Measurements from ENCODE around the gene TTLL10. TPM values are rescaled to one million over a fixed set of nuclear protein-coding genes. Genes with fewer than 3 reads are reported as not detected.
A peak's percentile ranks its signal among the peaks of the same experiment; 100 is the strongest.

The TTLL10 gene
- total and polyA plus RNA-seq, 2 of the 4 experiments (the other 2 are of a cell fraction): not detected

- Histone ChIP-seq H3K14ac (replicated peaks; ENCODE audit: low read depth, low read length) (no peak overlapping the region), H3K9me1 (ENCODE audit: insufficient read depth, low read length) (no peaks in the 10 kb centered on the region), H3K36me3 (ENCODE audit: control insufficient read depth, insufficient read depth, low read length) (peaks cover 10% of the 10 kb centered on the region), H3K4me2 (ENCODE audit: low read depth, low read length) (no peak overlapping the region), H3K23ac (ENCODE audit: low read depth, low read length) (no peak overlapping the region), H3K27me3 (ENCODE audit: control insufficient read depth, insufficient read depth, low read length) (no peaks in the 10 kb centered on the region), H2BK20ac (ENCODE audit: low read depth, low read length) (no peak overlapping the region), H3K27ac (ENCODE audit: insufficient read depth, low read length) (no peak overlapping the region), H3K4me3 (ENCODE audit: insufficient read depth, low read depth, low read length) (no peak overlapping the region), H2BK120ac (ENCODE audit: low read depth, low read length) (no peak overlapping the region), H2AFZ (replicated peaks; ENCODE audit: low read length, poor library complexity) (peak overlapping the region; percentile 21), H4K5ac (ENCODE audit: low read depth, low read length) (no peak overlapping the region), H3K9me3 (ENCODE audit: control insufficient read depth, insufficient read depth, low read length) (no peaks in the 10 kb centered on the region), H2AK5ac (ENCODE audit: low read depth, low read length) (no peak overlapping the region), H4K20me1 (ENCODE audit: insufficient read depth, low read length) (peaks cover 8% of the 10 kb centered on the region), H3K79me1 (ENCODE audit: low read depth in 1 of 2, low read length in 2 of 2) (0 out of 4 replicates have a peak, but pooled peaks cover 0 to 5% of the 10 kb centered on the region in 2 experiments), H2AK9ac (replicated peaks; ENCODE audit: low read depth, low read length, poor library complexity) (peak overlapping the region; percentile 24), H2BK15ac (ENCODE audit: low read depth, low read length) (no peak overlapping the region), H3K56ac (ENCODE audit: extremely low read depth, insufficient read depth, low read length) (no peak overlapping the region), H3K9ac (ENCODE audit: low read depth, low read length) (no peak overlapping the region), H2BK5ac (ENCODE audit: low read depth, low read length, poor library complexity, severe bottlenecking) (no peak overlapping the region), H3K18ac (ENCODE audit: low read depth, low read length) (no peak overlapping the region), H4K91ac (ENCODE audit: insufficient read depth, low read depth, low read length) (no peak overlapping the region), H3K4ac (ENCODE audit: low read depth, low read length) (no peak overlapping the region), H4K8ac (ENCODE audit: low read depth in 2 of 2, low read length in 2 of 2) (no peak overlapping the region), H3K4me1 (ENCODE audit: control insufficient read depth, insufficient read depth, low read length) (peaks cover 9% of the 10 kb centered on the region)
- ChIA-PET POLR2A (ENCODE audit: unreplicated experiment) (no interaction called here), CTCF (no interaction called here)
- 87% methylated on average over 12 of the region's 28 CpGs; no CpG with 5 or more reads in 1 of the 2 experiments for WGBS, 2 experiments (ENCODE audit: extremely low coverage in 2 of 2, insufficient read length in 1 of 2)
- dilution Hi-C loops (cut with HindIII; ENCODE audit: low sequenced_read_pairs, unreplicated experiment): no loop called here
- in situ Hi-C loops (cut with MboI; ENCODE audit: low sequenced_read_pairs): no loop called here
- intact Hi-C loops (cut with micrococcal nuclease): no loop called here
- DNase-seq: no peak
- ATAC-seq (ENCODE audit: low read depth): no peak
- no TSS peak for BruUV-seq (replicated peaks)
- TF ChIP-seq CHD1 (IDR thresholded peaks at IDR 0.05; ENCODE audit: low read depth, low read length) (no peak), MAFK (IDR thresholded peaks at IDR 0.05; ENCODE audit: low read depth, low read length) (no peak), CEBPB (IDR thresholded peaks at IDR 0.05; ENCODE audit: low read depth, low read length) (no peak), FOS (IDR thresholded peaks at IDR 0.05; ENCODE audit: low read depth, low read length) (no peak), CTCF (conservative IDR thresholded peaks at IDR 0.05; ENCODE audit: low read depth, low read length) (no peak), RCOR1 (IDR thresholded peaks at IDR 0.05; ENCODE audit: insufficient replicate concordance, low read length) (no peak)
Observed at GRCh38 chr1:1211541-1212441, 38.1 kb downstream of the TTLL10 start.
